ENCODE results near the gene TSHZ2.

Gene TSHZ2

GRCh38 chr20:53270792-53271375, 298.7 kb downstream of the TSHZ2 start:
- Histone ChIP-seq H3K9ac (ENCODE audit: low read length) (no peak overlapping the region), H3K9me3 (ENCODE audit: low read length) (no peaks in the 10 kb centered on the region), H3K36me3 (ENCODE audit: insufficient read depth, low read length) (no peaks in the 10 kb centered on the region), H3K27me3 (ENCODE audit: control insufficient read depth in 1 of 2, insufficient read depth in 2 of 2, low read length in 2 of 2) (no peaks in the 10 kb centered on the region), H3K4me3 (ENCODE audit: low read depth in 1 of 2, low read length in 2 of 2) (no peak overlapping the region), H3K4me1 (ENCODE audit: insufficient read depth, low read length) (no peaks in the 10 kb centered on the region), H3K27ac (ENCODE audit: low read depth, low read length) (no peak overlapping the region)

GRCh38 chr20:53274365-53274764, 302.2 kb downstream of the TSHZ2 start:
- no peaks in the 10 kb centered on the region for H3K27me3 ChIP-seq (ENCODE audit: control insufficient read depth in 1 of 2, insufficient read depth in 2 of 2, low read length in 2 of 2)
- H3K9ac ChIP-seq (ENCODE audit: low read length): no peak overlapping the region
- H3K9me3 ChIP-seq (ENCODE audit: low read length): no peaks in the 10 kb centered on the region
- no peaks in the 10 kb centered on the region for H3K4me1 ChIP-seq (ENCODE audit: insufficient read depth, low read length)
- H3K36me3 ChIP-seq (ENCODE audit: insufficient read depth, low read length): no peaks in the 10 kb centered on the region
- no peak overlapping the region for H3K27ac ChIP-seq (ENCODE audit: low read depth, low read length)
- H3K4me3 ChIP-seq (ENCODE audit: low read depth in 1 of 2, low read length in 2 of 2): no peak overlapping the region

DNA sequence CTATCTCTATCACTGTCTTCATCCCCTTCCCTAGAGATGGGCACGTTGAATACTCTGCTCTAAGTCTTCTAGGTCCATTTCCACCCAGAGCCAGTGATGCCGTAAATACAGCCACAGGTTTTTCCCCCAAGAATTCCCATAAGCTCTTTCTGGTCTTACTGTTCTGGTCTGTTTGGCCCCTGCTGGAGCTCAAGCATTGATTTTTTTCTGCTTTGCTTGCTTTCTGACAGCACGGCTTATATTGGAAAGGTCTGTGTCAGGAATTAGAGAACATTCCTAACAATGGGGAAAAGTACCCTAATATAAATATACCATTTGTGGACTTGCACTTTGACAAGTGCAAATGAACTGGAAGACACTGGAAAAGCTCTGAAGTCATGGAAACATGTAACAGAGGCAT, 302.6 kb downstream of the TSHZ2 start:
- Histone ChIP-seq H3K4me1 (ENCODE audit: insufficient read depth, low read length) (no peaks in the 10 kb centered on the region), H3K36me3 (ENCODE audit: insufficient read depth, low read length) (no peaks in the 10 kb centered on the region), H3K27ac (ENCODE audit: low read depth, low read length) (no peak overlapping the region), H3K27me3 (ENCODE audit: control insufficient read depth in 1 of 2, insufficient read depth in 2 of 2, low read length in 2 of 2) (no peaks in the 10 kb centered on the region), H3K9me3 (ENCODE audit: low read length) (no peaks in the 10 kb centered on the region), H3K9ac (ENCODE audit: low read length) (no peak overlapping the region), H3K4me3 (ENCODE audit: low read depth in 1 of 2, low read length in 2 of 2) (no peak overlapping the region)

DNA sequence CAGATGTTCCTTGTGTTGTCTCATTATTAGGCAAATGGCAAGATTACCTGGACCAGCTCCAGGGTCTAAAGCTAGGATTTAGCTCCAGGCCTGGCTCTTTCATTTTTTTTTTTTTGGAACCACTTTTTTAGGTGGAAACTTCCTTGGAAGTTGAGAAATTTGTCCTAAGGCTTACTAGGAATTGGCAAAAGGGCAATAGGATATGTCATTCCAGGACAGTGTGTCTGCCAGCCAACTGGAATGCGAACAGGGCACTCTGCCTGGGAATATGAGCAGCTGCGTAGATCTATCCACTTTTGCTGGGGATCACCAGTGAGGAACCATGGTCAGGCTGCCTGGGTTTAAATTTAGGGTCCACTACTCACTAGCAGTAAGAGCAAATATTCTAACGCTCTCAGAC, 304.0 kb downstream of the TSHZ2 start:
- no peak overlapping the region for H3K9ac ChIP-seq (ENCODE audit: low read length)
- no peak overlapping the region for H3K27ac ChIP-seq (ENCODE audit: low read depth, low read length)
- no peaks in the 10 kb centered on the region for H3K27me3 ChIP-seq (ENCODE audit: control insufficient read depth in 1 of 2, insufficient read depth in 2 of 2, low read length in 2 of 2)

GRCh38 chr20:53278555-53278954, 306.4 kb downstream of the TSHZ2 start:
- no peaks in the 10 kb centered on the region for H3K4me1 ChIP-seq (ENCODE audit: insufficient read depth, low read length)
- H3K9ac ChIP-seq (ENCODE audit: low read length): no peak overlapping the region
- H3K9me3 ChIP-seq (ENCODE audit: low read length): no peaks in the 10 kb centered on the region
- no peaks in the 10 kb centered on the region for H3K27me3 ChIP-seq (ENCODE audit: control insufficient read depth in 1 of 2, insufficient read depth in 2 of 2, low read length in 2 of 2)
- H3K36me3 ChIP-seq (ENCODE audit: insufficient read depth, low read length): no peaks in the 10 kb centered on the region
- H3K4me3 ChIP-seq (ENCODE audit: low read depth in 1 of 2, low read length in 2 of 2): no peak overlapping the region
- no peak overlapping the region for H3K27ac ChIP-seq (ENCODE audit: low read depth, low read length)

More for the DNA sequence above, 304.0 kb downstream of the TSHZ2 start:
- Histone ChIP-seq H3K9me3 (ENCODE audit: low read length) (no peaks in the 10 kb centered on the region), H3K4me1 (ENCODE audit: insufficient read depth, low read length) (no peaks in the 10 kb centered on the region), H3K4me3 (ENCODE audit: low read depth in 1 of 2, low read length in 2 of 2) (no peak overlapping the region), H3K36me3 (ENCODE audit: insufficient read depth, low read length) (no peaks in the 10 kb centered on the region)

DNA sequence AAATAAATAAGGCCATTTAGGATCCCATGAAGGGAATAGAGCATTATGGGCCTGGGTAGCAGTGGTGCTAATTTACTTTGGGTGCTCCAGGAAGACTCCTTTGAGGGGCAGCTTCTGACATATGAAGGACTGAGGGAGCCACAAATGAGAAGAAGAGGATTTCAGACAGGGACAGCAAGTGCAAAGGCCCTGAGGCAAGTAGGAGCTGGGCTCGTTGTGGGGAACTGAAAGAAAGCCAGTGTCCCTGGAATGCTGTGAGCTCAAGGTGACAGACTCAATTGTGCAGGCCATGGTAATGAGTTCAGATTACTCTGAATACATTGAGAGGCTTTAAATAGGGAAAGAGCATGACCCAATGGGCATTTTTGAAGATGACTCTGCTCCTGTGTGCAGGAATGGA, 307.6 kb downstream of the TSHZ2 start:
- H3K9ac ChIP-seq (ENCODE audit: low read length): no peak overlapping the region

DNA sequence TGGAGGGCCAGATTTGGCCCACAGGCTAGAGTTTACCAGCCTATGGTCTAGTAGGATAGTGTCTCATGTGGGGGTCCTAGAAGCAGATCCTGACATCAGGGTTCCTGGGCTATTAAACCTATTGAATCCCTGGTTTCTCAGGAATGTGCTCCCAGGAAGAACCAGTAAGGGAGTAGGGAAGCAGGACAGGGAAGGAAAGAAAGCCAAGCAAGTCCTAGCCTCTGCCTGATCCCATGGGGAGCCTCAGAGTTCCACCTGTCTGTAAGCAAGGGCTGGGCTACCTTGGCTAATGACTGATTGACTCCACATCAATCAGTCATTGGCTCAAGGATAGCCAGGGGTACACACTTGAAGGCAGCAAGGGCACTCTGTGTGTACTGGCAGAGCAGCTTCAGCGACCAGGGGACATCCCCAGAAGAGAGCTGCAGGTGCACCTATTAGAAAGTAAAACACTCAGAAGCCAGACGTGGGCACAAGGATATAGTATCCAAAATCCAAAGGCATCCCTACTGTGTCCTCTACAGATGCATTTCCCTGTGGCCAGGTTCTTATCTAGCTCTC, 309.5 kb downstream of the TSHZ2 start:
- Histone ChIP-seq H3K4me3 (ENCODE audit: low read depth in 1 of 2, low read length in 2 of 2) (no peak overlapping the region), H3K9me3 (ENCODE audit: low read length) (no peaks in the 10 kb centered on the region), H3K9ac (ENCODE audit: low read length) (no peak overlapping the region), H3K4me1 (ENCODE audit: insufficient read depth, low read length) (no peaks in the 10 kb centered on the region), H3K27me3 (ENCODE audit: control insufficient read depth in 1 of 2, insufficient read depth in 2 of 2, low read length in 2 of 2) (no peaks in the 10 kb centered on the region), H3K36me3 (ENCODE audit: insufficient read depth, low read length) (no peaks in the 10 kb centered on the region), H3K27ac (ENCODE audit: low read depth, low read length) (no peak overlapping the region)

More for the DNA sequence above, 307.6 kb downstream of the TSHZ2 start:
- Histone ChIP-seq H3K4me1 (ENCODE audit: insufficient read depth, low read length) (no peaks in the 10 kb centered on the region), H3K4me3 (ENCODE audit: low read depth in 1 of 2, low read length in 2 of 2) (no peak overlapping the region), H3K36me3 (ENCODE audit: insufficient read depth, low read length) (no peaks in the 10 kb centered on the region), H3K27me3 (ENCODE audit: control insufficient read depth in 1 of 2, insufficient read depth in 2 of 2, low read length in 2 of 2) (no peaks in the 10 kb centered on the region), H3K27ac (ENCODE audit: low read depth, low read length) (no peak overlapping the region), H3K9me3 (ENCODE audit: low read length) (no peaks in the 10 kb centered on the region)

DNA sequence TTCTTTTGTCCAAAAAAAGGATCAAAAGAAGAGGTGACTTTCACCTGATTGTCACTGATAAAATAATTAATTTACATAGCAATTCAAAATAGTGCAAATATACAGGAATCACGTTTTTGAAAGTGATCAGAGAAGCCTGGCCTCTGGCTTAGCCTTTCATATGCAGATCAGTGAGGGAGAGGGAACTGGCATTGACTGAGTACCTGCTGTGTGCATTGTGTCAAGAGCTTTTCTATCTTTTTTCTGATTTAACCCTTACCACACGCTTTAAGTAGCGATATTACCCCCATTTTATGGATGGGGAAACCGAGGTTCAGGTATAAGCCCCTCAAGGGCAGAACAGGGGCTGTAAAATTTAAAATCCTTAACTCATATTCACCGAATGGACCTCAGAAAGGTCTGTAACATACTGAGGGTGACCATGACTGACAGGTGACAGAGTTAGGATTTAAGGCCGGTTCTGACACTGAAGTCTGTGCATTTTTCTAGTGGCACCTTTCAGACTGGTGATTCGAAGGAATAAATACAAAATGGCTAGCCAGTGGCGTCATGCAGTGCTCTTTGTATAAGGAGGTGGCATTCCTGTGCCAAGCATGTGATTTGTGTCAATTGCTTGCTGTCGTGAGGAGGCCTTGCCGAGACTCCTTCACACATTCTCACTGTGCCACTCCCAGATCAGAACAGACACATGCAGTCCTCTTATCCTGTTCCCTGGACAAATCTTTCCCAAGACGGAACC, 310.2 kb downstream of the TSHZ2 start:
- no peaks in the 10 kb centered on the region for H3K4me1 ChIP-seq (ENCODE audit: insufficient read depth, low read length)
- no peak overlapping the region for H3K27ac ChIP-seq (ENCODE audit: low read depth, low read length)
- no peaks in the 10 kb centered on the region for H3K27me3 ChIP-seq (ENCODE audit: control insufficient read depth in 1 of 2, insufficient read depth in 2 of 2, low read length in 2 of 2)
- no peak overlapping the region for H3K4me3 ChIP-seq (ENCODE audit: low read depth in 1 of 2, low read length in 2 of 2)
- H3K9ac ChIP-seq (ENCODE audit: low read length): no peak overlapping the region
- H3K36me3 ChIP-seq (ENCODE audit: insufficient read depth, low read length): no peaks in the 10 kb centered on the region
- H3K9me3 ChIP-seq (ENCODE audit: low read length): no peaks in the 10 kb centered on the region

DNA sequence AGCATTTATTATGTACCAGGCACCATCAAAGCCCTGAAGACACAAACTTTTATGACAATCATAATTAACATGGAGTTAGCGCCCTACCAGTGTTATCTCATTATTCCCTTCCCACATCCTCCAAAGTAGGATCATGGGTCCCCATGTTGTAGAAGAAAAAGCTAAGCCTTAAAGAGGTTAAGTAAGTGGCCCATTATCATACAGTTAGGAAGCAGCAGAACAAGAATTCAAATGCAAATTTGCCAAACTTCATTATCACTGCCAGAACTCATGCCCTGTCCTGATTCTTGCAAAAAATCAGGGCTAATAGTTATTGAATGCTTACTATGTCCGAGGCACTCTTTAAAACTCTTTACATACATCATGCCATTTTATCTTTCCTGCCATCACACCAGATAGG, 310.9 kb downstream of the TSHZ2 start:
- no peak overlapping the region for H3K9ac ChIP-seq (ENCODE audit: low read length)
- no peaks in the 10 kb centered on the region for H3K27me3 ChIP-seq (ENCODE audit: control insufficient read depth in 1 of 2, insufficient read depth in 2 of 2, low read length in 2 of 2)
- no peaks in the 10 kb centered on the region for H3K4me1 ChIP-seq (ENCODE audit: insufficient read depth, low read length)
- no peaks in the 10 kb centered on the region for H3K9me3 ChIP-seq (ENCODE audit: low read length)
- no peak overlapping the region for H3K27ac ChIP-seq (ENCODE audit: low read depth, low read length)
- H3K4me3 ChIP-seq (ENCODE audit: low read depth in 1 of 2, low read length in 2 of 2): no peak overlapping the region
- H3K36me3 ChIP-seq (ENCODE audit: insufficient read depth, low read length): no peaks in the 10 kb centered on the region

GRCh38 chr20:53283597-53283996, 311.4 kb downstream of the TSHZ2 start:
- H3K36me3 ChIP-seq (ENCODE audit: insufficient read depth, low read length): no peaks in the 10 kb centered on the region
- H3K27ac ChIP-seq (ENCODE audit: low read depth, low read length): no peak overlapping the region
- no peaks in the 10 kb centered on the region for H3K4me1 ChIP-seq (ENCODE audit: insufficient read depth, low read length)
- no peak overlapping the region for H3K4me3 ChIP-seq (ENCODE audit: low read depth in 1 of 2, low read length in 2 of 2)
- no peaks in the 10 kb centered on the region for H3K9me3 ChIP-seq (ENCODE audit: low read length)
- no peaks in the 10 kb centered on the region for H3K27me3 ChIP-seq (ENCODE audit: control insufficient read depth in 1 of 2, insufficient read depth in 2 of 2, low read length in 2 of 2)
- no peak overlapping the region for H3K9ac ChIP-seq (ENCODE audit: low read length)

DNA sequence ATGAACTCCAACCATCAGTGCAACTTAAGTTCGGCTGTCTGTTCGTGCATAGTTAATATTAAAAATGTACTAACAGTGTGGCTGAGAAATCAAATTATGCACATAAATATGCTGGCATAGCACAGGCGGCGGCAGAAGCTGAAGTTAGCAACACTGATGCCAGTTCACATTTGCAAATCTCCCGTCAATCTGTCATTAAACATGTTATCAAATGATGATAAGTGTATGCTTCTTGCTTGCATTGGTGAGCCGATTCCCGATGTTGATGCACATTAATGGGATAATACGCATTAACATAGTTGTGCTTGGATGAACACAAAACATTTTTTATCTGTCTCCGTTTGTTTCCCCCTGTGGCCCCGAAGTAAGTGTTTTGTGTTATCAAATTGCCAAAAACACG, 312.1 kb downstream of the TSHZ2 start:
- no peaks in the 10 kb centered on the region for H3K27me3 ChIP-seq (ENCODE audit: control insufficient read depth in 1 of 2, insufficient read depth in 2 of 2, low read length in 2 of 2)
- H3K4me1 ChIP-seq (ENCODE audit: insufficient read depth, low read length): no peaks in the 10 kb centered on the region
- H3K9me3 ChIP-seq (ENCODE audit: low read length): no peaks in the 10 kb centered on the region
- H3K27ac ChIP-seq (ENCODE audit: low read depth, low read length): no peak overlapping the region
- H3K9ac ChIP-seq (ENCODE audit: low read length): no peak overlapping the region
- no peaks in the 10 kb centered on the region for H3K36me3 ChIP-seq (ENCODE audit: insufficient read depth, low read length)
- H3K4me3 ChIP-seq (ENCODE audit: low read depth in 1 of 2, low read length in 2 of 2): no peak overlapping the region

GRCh38 chr20:53284696-53285095, 312.5 kb downstream of the TSHZ2 start:
- Histone ChIP-seq H3K27me3 (ENCODE audit: control insufficient read depth in 1 of 2, insufficient read depth in 2 of 2, low read length in 2 of 2) (no peaks in the 10 kb centered on the region), H3K4me3 (ENCODE audit: low read depth in 1 of 2, low read length in 2 of 2) (no peak overlapping the region), H3K27ac (ENCODE audit: low read depth, low read length) (no peak overlapping the region), H3K9me3 (ENCODE audit: low read length) (no peaks in the 10 kb centered on the region), H3K4me1 (ENCODE audit: insufficient read depth, low read length) (no peaks in the 10 kb centered on the region), H3K36me3 (ENCODE audit: insufficient read depth, low read length) (no peaks in the 10 kb centered on the region), H3K9ac (ENCODE audit: low read length) (no peak overlapping the region)

Measured in muscle layer of colon (tissue), 2 donors.